Ovary (tissue), 10 donors: ENCODE data around the gene BUD23. TPM values are rescaled to one million over a fixed set of nuclear protein-coding genes. Genes with fewer than 3 reads are reported as not detected.

Experiments
- DNase-seq, 5 donors: peaks; one replicate each; pipeline ENCODE4 v3.0.0-alpha.2; 2019 to 2020
- H3K27ac ChIP-seq, 2 donors: fragments of 200-600 bp; one replicate each; pipeline versions ENCODE4 v1.5.1 to v1.8.0; 2019 to 2022
- H3K27me3 ChIP-seq: fragments of 200-600 bp; one replicate; pipeline ENCODE4 v1.8.0; 2022
- H3K36me3 ChIP-seq: fragments of 200-600 bp; sonication (generic); one replicate; pipeline ENCODE4 v1.5.1; 2019
- H3K4me1 ChIP-seq: one replicate; pipeline ENCODE4 v1.8.1; 2013; ENCODE audit warnings: mild to moderate bottlenecking, moderate library complexity; ENCODE audit not compliant: insufficient read depth
- H3K4me3 ChIP-seq: fragments of 200-600 bp; sonication (generic); one replicate; pipeline ENCODE4 v1.5.1; 2017
- H3K9me3 ChIP-seq, 2 donors: fragments of 200-600 bp in 1 of 2; sonication (generic) in 1 of 2; one replicate each; pipeline versions ENCODE4 v1.5.1 to v1.8.1; 2013 to 2019; ENCODE audit warnings: mild to moderate bottlenecking in 1 of 2, moderate library complexity in 1 of 2
- EP300 ChIP-seq: sonication (generic); formaldehyde crosslinking; IDR thresholded peaks from one replicate; pipeline ENCODE4 v1.6.1; 2017; ENCODE audit warnings: antibody characterized with exemption
- POLR2A ChIP-seq: fragments of 450-650 bp; IDR thresholded peaks from one replicate; pipeline ENCODE4 v1.6.1; 2017; ENCODE audit warnings: antibody characterized with exemption, mild to moderate bottlenecking, moderate library complexity
- WGBS, 3 donors: extraction: QIAGEN DNeasy Blood & Tissue Kit in 1 of 3; methylation state at CpG; one replicate each; pipeline versions ENCODE4 v1.1.5 to v1.1.7; 2013 to 2017; 5-methylcytosine and 5-hydroxymethylcytosine counted together
- intact Hi-C, 4 donors: fragments of 100-400 bp; cut with DNase I; formaldehyde crosslinking; loops; one replicate each; pipeline versions ENCODE4 v1.11.0 to v1.15.1; 2022 to 2023
- long read RNA-seq, 3 donors: library from polyadenylated mRNA in 2 of 3; unstranded in 2 of 3; transcript quantifications; one replicate each; pipeline ENCODE4 v2.0.0 and lab custom pipeline, GENCODE V29; 2021 to 2026
- polyA plus RNA-seq, 2 donors: library from polyadenylated mRNA; stranded (reverse); fragments of 200-250 nt in 1 of 2; fragments of 350-450 nt in 1 of 2; fragmentation: Illumina TruSeq in 1 of 2; extraction: RNeasy Lipid Tissue Mini Kit (QIAGEN cat#74804) in 1 of 2; gene quantifications; one replicate each; pipeline ENCODE4 v1.2.3, GENCODE V29; 2013 to 2014
- total RNA-seq, 7 donors: library from RNA; depleted of rRNA in 2 of 7; stranded (reverse); fragments of >200 nt in 2 of 7; fragmentation: NEBNext Ultra II Directional in 3 of 7; extraction: Animal tissue kit (Norgen Biotek cat#: 25700) in 3 of 7; gene quantifications; one replicate each; pipeline versions ENCODE4 v1.1.0 to v1.2.4, GENCODE V29; 2016 to 2023
- TF ChIP-seq, protein P1 (sequence below), 3 donors: fragments of 450-650 bp in 2 of 3; fragments of 200-600 bp in 1 of 3; IDR thresholded peaks; one replicate each; pipeline versions ENCODE4 v1.5.1 to v1.8.0; 2016 to 2022; ENCODE audit warnings: antibody characterized with exemption in 3 of 3, mild to moderate bottlenecking in 1 of 3
- donor health status: DM: no; HTN: no; CAD: no; lungs with moderate emphysema.
- donor health status: DM: no; HTN: no; CAD: no.
- donor health status: Bipolar disorder and iron deficiency.
- donor health status: DM: yes; HTN: yes; CAD: no.
- donor health status: DM: no; HTN: no; CAD: no.
- donor health status: DM: yes; HTN: yes; CAD: no.

BUD23 gene
- total RNA-seq (10 to 100 TPM; 19.8 to 62.9 (median 53.3) TPM), polyA plus RNA-seq (10 to 100 TPM; 49.0 to 52.3 TPM)
- long read RNA-seq, donor 1, transcript BUD23-215 (2 exons, 3,886 nt): minor isoform, 5 of 188 reads
- long read RNA-seq, donor 1, transcript BUD23-201 (12 exons, 1,230 nt): major isoform, 128 of 188 reads
- long read RNA-seq, donor 1, transcript BUD23-206 (12 exons, 1,260 nt): minor isoform, 14 of 188 reads
- long read RNA-seq, donor 1, partial matches to known transcripts: 3 of 188 reads
- long read RNA-seq, donor 1, other reads (novel, unspliced or antisense): 35 of 188 reads
- long read RNA-seq, donor 2, transcript BUD23-215 (2 exons, 3,886 nt): minor isoform, 12 of 352 reads
- long read RNA-seq, donor 2, transcript BUD23-201 (12 exons, 1,230 nt): major isoform, 146 of 352 reads
- long read RNA-seq, donor 2, partial matches to known transcripts: 189 of 352 reads
- long read RNA-seq, donor 2, other reads (novel, unspliced or antisense): 0 of 352 reads
- long read RNA-seq, donor 3, transcript BUD23-201 (12 exons, 1,230 nt): major isoform, 59 of 89 reads
- long read RNA-seq, donor 3, partial matches to known transcripts: 6 of 89 reads
- long read RNA-seq, donor 3, other reads (novel, unspliced or antisense): 18 of 89 reads

- no peaks in the 10 kb centered on the region for H3K9me3 ChIP-seq
- peaks cover 17% of the 10 kb centered on the region for H3K4me1 ChIP-seq
- peak; percentile 96 to 98 (median 97) for DNase-seq
- intact Hi-C loops: loop anchor here in 1 of 4 donors (10.0 kb wide), 1 partner anchor 572 kb away; the partner anchor contains the start of gene RFC2
- H3K4me3 ChIP-seq: peak within 1 kb of the TSS; percentile 89
- no peaks in the 10 kb centered on the region for H3K36me3 ChIP-seq
- 0 to 1% (median 0%) methylated on average over 53 to 68 of the region's 68 CpGs for WGBS, 3 donors
- TF ChIP-seq, protein P1, sequence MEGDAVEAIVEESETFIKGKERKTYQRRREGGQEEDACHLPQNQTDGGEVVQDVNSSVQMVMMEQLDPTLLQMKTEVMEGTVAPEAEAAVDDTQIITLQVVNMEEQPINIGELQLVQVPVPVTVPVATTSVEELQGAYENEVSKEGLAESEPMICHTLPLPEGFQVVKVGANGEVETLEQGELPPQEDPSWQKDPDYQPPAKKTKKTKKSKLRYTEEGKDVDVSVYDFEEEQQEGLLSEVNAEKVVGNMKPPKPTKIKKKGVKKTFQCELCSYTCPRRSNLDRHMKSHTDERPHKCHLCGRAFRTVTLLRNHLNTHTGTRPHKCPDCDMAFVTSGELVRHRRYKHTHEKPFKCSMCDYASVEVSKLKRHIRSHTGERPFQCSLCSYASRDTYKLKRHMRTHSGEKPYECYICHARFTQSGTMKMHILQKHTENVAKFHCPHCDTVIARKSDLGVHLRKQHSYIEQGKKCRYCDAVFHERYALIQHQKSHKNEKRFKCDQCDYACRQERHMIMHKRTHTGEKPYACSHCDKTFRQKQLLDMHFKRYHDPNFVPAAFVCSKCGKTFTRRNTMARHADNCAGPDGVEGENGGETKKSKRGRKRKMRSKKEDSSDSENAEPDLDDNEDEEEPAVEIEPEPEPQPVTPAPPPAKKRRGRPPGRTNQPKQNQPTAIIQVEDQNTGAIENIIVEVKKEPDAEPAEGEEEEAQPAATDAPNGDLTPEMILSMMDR (IDR thresholded peaks at IDR 0.05): peak in 2 of 3 donors; percentile 20 to 25
- peak; percentile 56 for TF ChIP-seq POLR2A
- TF ChIP-seq EP300: no peak
- no peaks in the 10 kb centered on the region for H3K27me3 ChIP-seq
- peak within 1 kb of the TSS; percentile 6 to 72 for H3K27ac ChIP-seq
Measured at GRCh38 chr7:73683056-73683787, at the start of gene BUD23, which contains the start of gene DNAJC30. Gene BUD23, plus strand, starts transcription at chr7:73683597. Its CDS starts 29 bp downstream, at chr7:73683626. Gene DNAJC30, minus strand, starts transcription at chr7:73683453. Its CDS starts 30 bp downstream, at chr7:73683423.

DNA sequence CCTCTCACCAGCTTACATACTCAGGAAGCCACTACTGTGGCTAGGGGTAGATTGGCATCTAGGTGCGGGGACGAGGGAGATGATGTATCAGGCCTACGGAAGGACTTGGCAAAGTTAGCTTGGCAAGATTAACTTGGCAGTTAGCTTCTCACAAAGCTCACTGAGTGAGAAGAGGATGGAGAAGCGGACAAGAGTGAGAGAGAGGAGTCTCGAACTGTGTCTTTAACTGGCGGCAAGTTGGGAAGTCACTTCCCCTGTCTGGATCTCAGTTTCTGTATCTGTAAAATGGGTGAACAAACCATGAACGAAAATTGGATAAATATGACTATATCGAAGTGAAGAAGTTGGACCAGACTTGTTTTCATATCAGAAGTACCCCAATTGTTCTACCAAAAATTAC, 49.6 kb upstream of the BUD23 start:
- no peak overlapping the region for H3K4me3 ChIP-seq
- no peak overlapping the region for H3K27ac ChIP-seq
- H3K9me3 ChIP-seq: no peaks in the 10 kb centered on the region
- WGBS, 3 donors: 77 to 78% (median 78%) methylated on average over 8 of the region's 8 CpGs
- DNase-seq: no peak
- intact Hi-C loops: no loop called here
- no peak for TF ChIP-seq POLR2A
- TF ChIP-seq, protein P1 (IDR thresholded peaks at IDR 0.05): no peak
- TF ChIP-seq EP300: no peak
- H3K4me1 ChIP-seq: no peaks in the 10 kb centered on the region
- no peaks in the 10 kb centered on the region for H3K27me3 ChIP-seq
- no peaks in the 10 kb centered on the region for H3K36me3 ChIP-seq

DNA sequence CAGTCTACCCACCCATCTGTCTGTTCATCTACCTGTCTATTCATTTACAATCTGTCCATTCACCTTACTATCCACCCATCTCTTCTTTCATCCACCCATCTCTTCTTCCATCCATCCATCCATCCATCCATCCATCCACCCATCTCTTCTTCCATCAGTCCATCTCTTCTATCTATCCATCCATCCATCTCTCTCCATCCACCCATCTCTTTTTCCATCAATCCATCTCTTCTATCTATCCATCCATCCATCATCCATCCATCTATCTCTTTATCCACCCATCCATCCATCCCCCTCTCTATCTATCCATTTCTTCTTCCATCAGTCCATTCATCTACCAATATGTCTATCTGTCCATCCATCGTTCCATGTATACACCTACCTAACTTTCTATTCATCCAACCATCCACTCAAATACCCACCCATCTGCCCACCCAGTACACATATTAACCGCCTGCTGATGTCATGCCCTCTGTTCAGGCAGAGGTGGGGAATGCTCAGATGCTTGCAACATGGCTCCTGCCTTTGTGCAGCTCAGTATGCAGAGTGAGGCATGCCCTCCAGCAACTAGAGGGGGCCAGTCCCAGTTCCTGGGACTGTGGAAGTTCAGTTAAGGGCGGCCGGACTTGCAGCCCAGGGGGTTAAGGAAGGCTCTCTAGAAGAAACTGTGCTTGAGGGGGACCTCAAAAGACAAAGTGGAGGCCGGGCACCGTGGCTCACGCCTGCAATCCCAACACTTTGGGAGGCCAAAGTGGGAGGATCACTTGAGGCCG, 47.8 kb upstream of the BUD23 start:
- intact Hi-C loops: no loop called here
- Histone ChIP-seq H3K27me3 (no peaks in the 10 kb centered on the region), H3K9me3 (no peaks in the 10 kb centered on the region), H3K36me3 (no peaks in the 10 kb centered on the region), H3K4me3 (no peak overlapping the region), H3K4me1 (no peaks in the 10 kb centered on the region), H3K27ac (no peak overlapping the region)
- WGBS, 3 donors: 86 to 90% (median 87%) methylated on average over 8 of the region's 8 CpGs
- TF ChIP-seq, protein P1 (IDR thresholded peaks at IDR 0.05): no peak
- TF ChIP-seq EP300: no peak
- no peak for TF ChIP-seq POLR2A
- no peak for DNase-seq

DNA sequence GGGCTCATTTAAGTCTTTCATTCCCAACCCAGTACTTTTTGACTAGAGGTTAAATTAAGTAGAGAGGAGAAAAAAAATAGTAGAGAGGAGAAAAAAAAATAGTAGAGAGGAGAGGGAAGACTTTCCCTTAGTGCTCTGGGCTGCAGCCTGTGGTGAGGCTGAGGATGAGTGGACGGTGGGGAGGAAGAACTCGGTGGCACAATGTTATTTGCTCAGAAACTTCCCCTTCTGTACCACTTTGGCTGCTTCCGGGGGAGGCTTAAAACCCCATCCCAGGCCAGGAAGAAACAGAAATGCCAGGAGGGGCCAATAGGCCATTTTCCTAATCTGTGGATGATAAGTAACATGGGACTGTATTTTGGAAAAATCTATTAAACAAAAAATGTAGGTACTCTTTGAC, 44.5 kb upstream of the BUD23 start:
- Histone ChIP-seq H3K4me3 (no peak overlapping the region), H3K4me1 (no peaks in the 10 kb centered on the region), H3K36me3 (no peaks in the 10 kb centered on the region), H3K9me3 (no peaks in the 10 kb centered on the region), H3K27ac (no peak overlapping the region), H3K27me3 (no peaks in the 10 kb centered on the region)
- intact Hi-C loops: no loop called here
- WGBS, 3 donors: 56 to 62% (median 56%) methylated on average over 3 of the region's 3 CpGs
- TF ChIP-seq POLR2A (no peak), EP300 (no peak)
- TF ChIP-seq, protein P1 (IDR thresholded peaks at IDR 0.05): no peak
- no peak for DNase-seq
